Right lobe of liver (tissue), 6 donors: ENCODE results near the gene OR10Z1. TPM values are rescaled to one million over a fixed set of nuclear protein-coding genes. Genes with fewer than 3 reads are reported as not detected.

ENCODE experiments used
- ATAC-seq, 4 donors: fragments of 200-7000 bp; cut with Tn5 transposase; one replicate each; pipeline ENCODE4 v1.9.1; 2020; ENCODE audit warnings: mild to moderate bottlenecking in 4 of 4, moderate library complexity in 4 of 4
- DNase-seq, 3 donors: peaks; one replicate each; pipeline ENCODE4 v3.0.0-alpha.2; 2020
- H3K27ac ChIP-seq, 3 donors: fragments of 200-600 bp; one replicate each; pipeline ENCODE4 v1.8.0; 2022
- H3K27me3 ChIP-seq, 2 donors: fragments of 200-600 bp; one replicate each; pipeline ENCODE4 v1.8.0; 2022
- H3K36me3 ChIP-seq, 4 donors: fragments of 200-600 bp; sonication (generic) in 1 of 4; one replicate each; pipeline versions ENCODE4 v1.5.1 to v1.8.0; 2017 to 2022; ENCODE audit warnings: control low read depth in 1 of 4
- H3K4me1 ChIP-seq, 4 donors: fragments of 200-600 bp; sonication (generic) in 1 of 4; one replicate each; pipeline versions ENCODE4 v1.5.1 to v1.8.0; 2017 to 2022; ENCODE audit warnings: control low read depth in 1 of 4
- H3K4me3 ChIP-seq, 3 donors: fragments of 200-600 bp; one replicate each; pipeline ENCODE4 v1.8.0; 2022
- H3K9me3 ChIP-seq, 4 donors: fragments of 200-600 bp; sonication (generic) in 1 of 4; one replicate each; pipeline versions ENCODE4 v1.5.1 to v1.8.0; 2017 to 2022; ENCODE audit warnings: control low read depth in 1 of 4
- POLR2A ChIP-seq: fragments of 450-650 bp; IDR thresholded peaks from one replicate; pipeline ENCODE4 v1.6.1; 2017; ENCODE audit warnings: antibody characterized with exemption, mild to moderate bottlenecking
- WGBS: methylation state at CpG from one replicate; pipeline ENCODE4 v1.1.6; 2018; ENCODE audit warnings: low coverage, low lambda C conversion rate; ENCODE audit not compliant: insufficient coverage; ENCODE audit errors: missing lambda C conversion rate; 5-methylcytosine and 5-hydroxymethylcytosine counted together
- intact Hi-C, 2 donors: fragments of 100-400 bp; cut with DNase I; formaldehyde crosslinking; loops; one replicate each; pipeline versions ENCODE4 v1.11.2 to v1.14.1; 2022
- total RNA-seq, 6 experiments: library from RNA; depleted of rRNA in 2 of 6; stranded (reverse); fragments of >200 nt in 2 of 6; fragmentation: NEBNext Ultra II Directional in 3 of 6; extraction: Animal tissue kit (Norgen Biotek cat#: 25700) in 3 of 6; gene quantifications; one replicate each; pipeline versions ENCODE4 v1.1.0 to v1.2.4, GENCODE V29; 2016 to 2023
- TF ChIP-seq, protein P1 (sequence below), 4 donors: fragments of 200-600 bp in 3 of 4; fragments of 450-650 bp in 1 of 4; IDR thresholded peaks; one replicate each; pipeline versions ENCODE4 v1.5.1 to v1.8.0; 2016 to 2022; ENCODE audit warnings: antibody characterized with exemption in 4 of 4, mild to moderate bottlenecking in 2 of 4
- donor health status: DM: no; HTN: yes; CAD: no.
- donor health status: DM: no; HTN: no; CAD: no.
- donor health status: DM: no; HTN: no; CAD: no.
- donor health status: DM: no; HTN: yes; CAD: no.
- donor health status: DM: no; HTN: yes; CAD: no.

Gene OR10Z1
- total RNA-seq, 6 experiments from 2014 or later: not detected

DNA sequence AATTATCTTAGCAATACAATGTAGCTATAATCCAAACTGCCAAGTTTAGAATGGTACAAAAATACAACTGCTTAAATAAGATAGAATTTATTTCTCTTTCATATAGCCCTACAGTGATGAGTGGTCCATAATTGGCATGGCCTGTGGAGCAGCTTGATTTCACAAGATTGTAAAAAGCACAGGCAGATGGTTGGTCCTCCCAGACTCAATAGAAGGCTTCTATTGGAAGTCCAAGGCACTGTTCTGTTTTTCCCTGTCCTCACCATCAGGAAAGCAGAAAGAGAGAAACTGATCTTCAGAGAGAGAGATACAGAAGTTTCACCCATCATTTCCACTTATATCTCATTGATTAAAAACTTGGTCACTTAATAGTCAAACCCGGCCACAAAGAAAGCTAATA, 32.8 kb upstream of the OR10Z1 start:
- no peak overlapping the region for H3K4me3 ChIP-seq
- H3K27me3 ChIP-seq: no peaks in the 10 kb centered on the region
- no peaks in the 10 kb centered on the region for H3K4me1 ChIP-seq
- ATAC-seq (no peak), DNase-seq (no peak)
- H3K36me3 ChIP-seq: no peaks in the 10 kb centered on the region
- H3K9me3 ChIP-seq: no peaks in the 10 kb centered on the region
- TF ChIP-seq, protein P1, sequence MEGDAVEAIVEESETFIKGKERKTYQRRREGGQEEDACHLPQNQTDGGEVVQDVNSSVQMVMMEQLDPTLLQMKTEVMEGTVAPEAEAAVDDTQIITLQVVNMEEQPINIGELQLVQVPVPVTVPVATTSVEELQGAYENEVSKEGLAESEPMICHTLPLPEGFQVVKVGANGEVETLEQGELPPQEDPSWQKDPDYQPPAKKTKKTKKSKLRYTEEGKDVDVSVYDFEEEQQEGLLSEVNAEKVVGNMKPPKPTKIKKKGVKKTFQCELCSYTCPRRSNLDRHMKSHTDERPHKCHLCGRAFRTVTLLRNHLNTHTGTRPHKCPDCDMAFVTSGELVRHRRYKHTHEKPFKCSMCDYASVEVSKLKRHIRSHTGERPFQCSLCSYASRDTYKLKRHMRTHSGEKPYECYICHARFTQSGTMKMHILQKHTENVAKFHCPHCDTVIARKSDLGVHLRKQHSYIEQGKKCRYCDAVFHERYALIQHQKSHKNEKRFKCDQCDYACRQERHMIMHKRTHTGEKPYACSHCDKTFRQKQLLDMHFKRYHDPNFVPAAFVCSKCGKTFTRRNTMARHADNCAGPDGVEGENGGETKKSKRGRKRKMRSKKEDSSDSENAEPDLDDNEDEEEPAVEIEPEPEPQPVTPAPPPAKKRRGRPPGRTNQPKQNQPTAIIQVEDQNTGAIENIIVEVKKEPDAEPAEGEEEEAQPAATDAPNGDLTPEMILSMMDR (IDR thresholded peaks at IDR 0.05): no peak
- TF ChIP-seq POLR2A: no peak
- WGBS: 56% methylated on average over 1 of the region's 1 CpG
- intact Hi-C loops: no loop called here
- no peak overlapping the region for H3K27ac ChIP-seq

DNA sequence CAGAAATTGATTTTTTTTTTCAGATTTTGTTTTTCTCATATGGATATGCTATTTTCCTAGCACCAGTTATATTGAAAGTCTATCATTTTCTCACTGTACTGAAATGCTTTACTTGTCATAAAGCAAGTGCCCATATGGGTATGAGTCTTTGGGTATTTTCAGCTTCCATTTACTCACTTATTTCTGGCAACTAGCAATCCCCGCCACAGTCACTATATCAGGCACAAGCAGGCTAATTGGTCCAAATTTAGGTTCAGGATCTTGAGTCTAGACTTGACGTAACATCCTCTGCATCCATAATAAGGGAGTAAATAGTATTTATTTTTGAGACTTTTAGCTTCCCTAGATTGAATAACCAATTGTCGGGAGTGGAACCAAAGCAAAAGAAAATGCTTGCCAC, 27.5 kb upstream of the OR10Z1 start:
- intact Hi-C loops: no loop called here
- no peaks in the 10 kb centered on the region for H3K27me3 ChIP-seq
- no peak overlapping the region for H3K4me3 ChIP-seq
- DNase-seq (no peak), ATAC-seq (no peak)
- no peak overlapping the region for H3K27ac ChIP-seq
- TF ChIP-seq, protein P1 (IDR thresholded peaks at IDR 0.05): no peak
- no peak for TF ChIP-seq POLR2A
- H3K36me3 ChIP-seq: no peaks in the 10 kb centered on the region
- H3K9me3 ChIP-seq: no peaks in the 10 kb centered on the region
- WGBS: 76% methylated on average over 3 of the region's 3 CpGs
- no peaks in the 10 kb centered on the region for H3K4me1 ChIP-seq

DNA sequence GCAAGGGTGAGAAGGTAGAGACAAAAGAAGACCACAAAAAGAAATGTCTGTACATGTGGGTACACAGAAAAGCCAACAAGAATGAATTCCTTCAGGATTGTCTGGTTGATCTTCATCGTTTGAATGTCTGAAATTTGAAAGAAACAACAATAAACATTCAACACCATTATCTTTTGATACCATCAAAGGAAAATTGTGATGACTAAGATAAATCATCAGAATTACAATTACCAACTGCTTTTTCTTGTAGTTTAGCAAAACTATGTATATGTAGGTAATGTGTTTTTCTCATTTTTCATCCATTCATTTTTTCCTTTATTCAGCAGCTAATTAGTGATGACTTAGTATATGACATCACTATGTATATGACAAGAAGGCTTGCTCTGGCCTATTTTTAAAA, 25.3 kb upstream of the OR10Z1 start, which contains the start of gene OR10X1:
Gene OR10X1 (minus strand): TSS at position 167 of the 400 bp plus-strand sequence. CDS start 0 bp downstream, at position 167.
- TF ChIP-seq, protein P1 (IDR thresholded peaks at IDR 0.05): no peak
- no peak for TF ChIP-seq POLR2A
- DNase-seq (no peak), ATAC-seq (no peak)
- Histone ChIP-seq H3K9me3 (no peaks in the 10 kb centered on the region), H3K27ac (no peak within 1 kb of the TSS), H3K4me1 (no peaks in the 10 kb centered on the region), H3K4me3 (no peak within 1 kb of the TSS), H3K27me3 (no peaks in the 10 kb centered on the region), H3K36me3 (no peaks in the 10 kb centered on the region)
- WGBS: 31% methylated on average over 1 of the region's 1 CpG
- intact Hi-C loops: no loop called here

DNA sequence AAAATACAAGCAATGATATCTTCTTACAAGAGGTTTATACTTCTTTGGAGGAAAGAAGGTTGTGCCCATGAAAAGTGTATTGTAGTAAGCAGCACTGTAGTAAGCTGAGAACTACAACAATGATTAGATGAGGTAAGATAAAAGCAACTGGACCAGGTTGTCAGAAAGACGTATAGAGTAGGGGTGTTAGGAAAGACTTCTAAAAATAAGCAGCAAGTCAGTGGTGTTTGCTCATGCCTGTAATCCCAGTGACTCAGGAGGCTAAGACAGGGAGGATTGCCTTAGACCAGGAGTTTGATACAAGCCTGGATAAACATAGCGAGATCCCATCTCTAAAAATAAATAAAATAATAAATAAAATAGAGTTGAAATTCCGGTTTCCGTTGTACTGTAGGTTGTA, 21.1 kb upstream of the OR10Z1 start:
- no peaks in the 10 kb centered on the region for H3K36me3 ChIP-seq
- ATAC-seq (no peak), DNase-seq (no peak)
- no peaks in the 10 kb centered on the region for H3K9me3 ChIP-seq
- no peaks in the 10 kb centered on the region for H3K4me1 ChIP-seq
- H3K27ac ChIP-seq: no peak overlapping the region
- no peak overlapping the region for H3K4me3 ChIP-seq
- no peak for TF ChIP-seq POLR2A
- TF ChIP-seq, protein P1 (IDR thresholded peaks at IDR 0.05): no peak
- WGBS: 63% methylated on average over 4 of the region's 4 CpGs
- intact Hi-C loops: no loop called here
- H3K27me3 ChIP-seq: no peaks in the 10 kb centered on the region

DNA sequence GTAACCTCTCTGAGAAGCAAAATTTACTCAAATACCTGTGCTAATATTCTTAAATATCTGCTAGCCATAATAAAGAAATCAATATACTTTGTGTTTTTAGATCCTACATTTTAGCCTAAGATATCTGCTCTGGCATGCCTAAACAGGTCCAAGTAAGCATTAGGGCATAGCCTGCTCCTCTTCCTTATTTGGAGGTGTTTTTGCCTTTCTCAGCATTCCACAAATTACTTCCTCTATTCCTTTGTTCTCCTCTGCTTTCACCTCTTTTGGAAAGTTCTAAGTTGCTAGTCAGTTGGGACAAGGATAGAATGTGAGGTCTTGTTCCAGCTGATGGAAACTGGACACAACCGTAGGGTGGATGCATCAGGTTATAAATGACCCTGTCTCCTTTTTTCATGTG, 18.1 kb upstream of the OR10Z1 start:
- DNase-seq: no peak
- no peak for ATAC-seq
- Histone ChIP-seq H3K9me3 (no peaks in the 10 kb centered on the region), H3K4me1 (no peaks in the 10 kb centered on the region), H3K4me3 (no peak overlapping the region), H3K27me3 (no peaks in the 10 kb centered on the region), H3K27ac (no peak overlapping the region), H3K36me3 (no peaks in the 10 kb centered on the region)
- TF ChIP-seq, protein P1 (IDR thresholded peaks at IDR 0.05): no peak
- TF ChIP-seq POLR2A: no peak
- intact Hi-C loops: no loop called here
- 50% methylated on average over 1 of the region's 1 CpG for WGBS
